Parathyroid adenoma (tissue), 2 donors: ENCODE data around the gene ALKBH3.

Experiments used
- H2AFZ ChIP-seq: fragments of 300-600 bp; sonication (generic); one replicate; pipeline ENCODE4 v1.7.0; 2017; ENCODE audit warnings: antibody characterized with exemption, mild to moderate bottlenecking
- H3K27ac ChIP-seq: fragments of 300-600 bp; sonication (generic); one replicate; pipeline ENCODE4 v1.7.0; 2017
- H3K27me3 ChIP-seq: fragments of 300-600 bp; sonication (generic); one replicate; pipeline ENCODE4 v1.7.0; 2017; ENCODE audit warnings: low read length; ENCODE audit not compliant: control insufficient read depth, insufficient read depth
- H3K36me3 ChIP-seq: fragments of 300-600 bp; sonication (generic); one replicate; pipeline ENCODE4 v1.7.0; 2017; ENCODE audit warnings: low read length; ENCODE audit not compliant: control insufficient read depth, insufficient read depth
- H3K4me1 ChIP-seq: fragments of 300-600 bp; sonication (generic); one replicate; pipeline ENCODE4 v1.7.0; 2017; ENCODE audit warnings: control low read depth
- H3K4me2 ChIP-seq: fragments of 300-600 bp; sonication (generic); one replicate; pipeline ENCODE4 v1.7.0; 2017; ENCODE audit warnings: low read length
- H3K4me3 ChIP-seq: fragments of 300-600 bp; sonication (generic); one replicate; pipeline ENCODE4 v1.7.0; 2017; ENCODE audit warnings: low read depth, low read length
- H3K79me2 ChIP-seq: fragments of 300-600 bp; sonication (generic); one replicate; pipeline ENCODE4 v1.7.0; 2017; ENCODE audit warnings: control low read depth
- H3K9ac ChIP-seq: fragments of 300-600 bp; sonication (generic); one replicate; pipeline ENCODE4 v1.7.0; 2017; ENCODE audit warnings: mild to moderate bottlenecking
- H3K9me3 ChIP-seq: fragments of 300-600 bp; sonication (generic); one replicate; pipeline ENCODE4 v1.7.0; 2017; ENCODE audit warnings: low read length; ENCODE audit not compliant: control insufficient read depth
- CTCF ChIP-seq: fragments of 300-600 bp; sonication (generic); IDR thresholded peaks from one replicate; pipeline ENCODE4 v1.7.0; 2017; ENCODE audit warnings: antibody characterized with exemption, mild to moderate bottlenecking
- donor health status: primary hyperparathyroidism.

ALKBH3 gene

GRCh38 chr11:43959321-43959995 is 78.8 kb downstream of the ALKBH3 start:
- H3K4me2 ChIP-seq = no peak overlapping the region
- no peak overlapping the region for H3K4me3 ChIP-seq
- H3K9me3 ChIP-seq = no peaks in the 10 kb centered on the region
- no peaks in the 10 kb centered on the region for H3K27me3 ChIP-seq
- H2AFZ ChIP-seq = no peak overlapping the region
- H3K9ac ChIP-seq = no peak overlapping the region
- H3K4me1 ChIP-seq = no peaks in the 10 kb centered on the region
- no peaks in the 10 kb centered on the region for H3K79me2 ChIP-seq
- no peak for TF ChIP-seq CTCF
- no peak overlapping the region for H3K27ac ChIP-seq
- no peaks in the 10 kb centered on the region for H3K36me3 ChIP-seq

GRCh38 chr11:43962383-43963278 is 82.0 kb downstream of the ALKBH3 start:
- H3K9me3 ChIP-seq = no peaks in the 10 kb centered on the region

GRCh38 chr11:43963279-43963620 is 82.6 kb downstream of the ALKBH3 start:
- no peaks in the 10 kb centered on the region for H3K79me2 ChIP-seq
- no peak overlapping the region for H3K27ac ChIP-seq
- no peak for TF ChIP-seq CTCF
- no peaks in the 10 kb centered on the region for H3K4me1 ChIP-seq
- no peak overlapping the region for H2AFZ ChIP-seq
- H3K36me3 ChIP-seq = no peaks in the 10 kb centered on the region
- no peaks in the 10 kb centered on the region for H3K27me3 ChIP-seq
- no peak overlapping the region for H3K9ac ChIP-seq
- no peak overlapping the region for H3K4me3 ChIP-seq
- H3K9me3 ChIP-seq = no peaks in the 10 kb centered on the region
- no peak overlapping the region for H3K4me2 ChIP-seq

More at GRCh38 chr11:43962383-43963278, 82.0 kb downstream of the ALKBH3 start:
- no peak for TF ChIP-seq CTCF
- no peaks in the 10 kb centered on the region for H3K79me2 ChIP-seq
- no peaks in the 10 kb centered on the region for H3K27me3 ChIP-seq
- H3K9ac ChIP-seq = no peak overlapping the region
- H3K4me2 ChIP-seq = no peak overlapping the region
- no peak overlapping the region for H3K4me3 ChIP-seq
- H3K4me1 ChIP-seq = no peaks in the 10 kb centered on the region
- no peak overlapping the region for H3K27ac ChIP-seq
- no peak overlapping the region for H2AFZ ChIP-seq
- no peaks in the 10 kb centered on the region for H3K36me3 ChIP-seq

GRCh38 chr11:43967661-43968060 is 87.0 kb downstream of the ALKBH3 start:
- no peaks in the 10 kb centered on the region for H3K79me2 ChIP-seq
- H3K27me3 ChIP-seq = no peaks in the 10 kb centered on the region
- H3K36me3 ChIP-seq = no peaks in the 10 kb centered on the region
- H3K4me1 ChIP-seq = no peaks in the 10 kb centered on the region
- H3K4me2 ChIP-seq = no peak overlapping the region
- H3K9ac ChIP-seq = no peak overlapping the region
- H2AFZ ChIP-seq = no peak overlapping the region
- no peaks in the 10 kb centered on the region for H3K9me3 ChIP-seq
- no peak for TF ChIP-seq CTCF
- no peak overlapping the region for H3K27ac ChIP-seq
- H3K4me3 ChIP-seq = no peak overlapping the region
